HG03045 (cell line): ENCODE results near the gene UBE2B.
A peak's percentile ranks its signal among the peaks of the same experiment; 100 is the strongest.
"Not testable (repeated sequence)": the region's sequence is repeated elsewhere in the genome, so short reads cannot be mapped to it uniquely, and the experiment has no call there.

ENCODE experiments used
- ATAC-seq: cut with Tn5 transposase; IDR thresholded peaks from one replicate; pipeline ENCODE4 v1.9.1; 2021; ENCODE audit warnings: mild to moderate bottlenecking, moderate library complexity; ENCODE audit not compliant: unreplicated experiment

UBE2B gene

DNA sequence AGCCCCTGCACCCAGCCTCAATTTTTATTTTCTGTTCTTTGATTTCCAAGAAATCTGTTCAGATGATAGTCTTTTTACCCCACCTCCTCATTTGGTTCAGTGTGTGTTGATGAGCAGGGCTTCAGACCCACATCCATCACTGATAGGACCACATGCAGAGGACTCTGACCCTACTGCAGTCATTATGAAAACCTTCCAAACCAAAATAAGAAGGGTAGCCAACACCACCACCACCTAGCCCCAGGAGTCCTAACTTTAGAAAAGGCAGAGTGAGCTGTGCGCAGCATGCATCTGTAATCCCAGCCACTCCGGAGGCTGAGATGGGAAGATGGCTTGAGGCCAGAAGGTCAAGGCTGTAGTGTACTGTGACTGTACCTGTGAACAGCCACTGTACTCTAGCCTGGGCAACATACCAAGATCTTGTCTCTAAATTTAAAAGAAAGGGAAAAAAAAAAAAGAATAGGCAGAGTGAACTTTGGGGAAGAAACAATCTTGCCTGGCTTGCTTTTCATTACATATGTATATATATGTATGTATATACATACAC is 27.3 kb downstream of the UBE2B start:
- ATAC-seq = no peak

DNA sequence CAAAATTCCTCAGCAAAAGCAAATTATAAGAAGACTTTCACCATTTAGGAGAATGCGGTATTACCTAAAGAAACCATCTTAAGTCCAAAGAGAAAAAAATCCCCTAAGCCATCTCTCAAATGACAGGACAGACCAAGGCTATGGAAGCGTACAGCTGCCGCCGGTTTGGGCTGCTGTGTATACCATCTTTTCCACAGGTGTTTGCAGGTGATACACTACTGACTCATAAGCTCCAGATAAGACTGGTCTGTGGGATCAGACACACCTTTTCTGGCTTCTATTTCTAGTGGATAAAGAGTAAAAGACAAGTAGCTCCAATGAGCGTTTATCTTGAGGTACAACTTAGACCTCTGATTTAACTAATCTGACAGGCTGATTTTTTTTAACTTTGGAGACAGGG is 32.6 kb downstream of the UBE2B start:
- no peak for ATAC-seq

- ATAC-seq = no peak
Measured at GRCh38 chr5:134406390-134406789, 35.0 kb downstream of the UBE2B start.

GRCh38 chr5:134409321-134409720 is 38.0 kb downstream of the UBE2B start:
- no peak for ATAC-seq

DNA sequence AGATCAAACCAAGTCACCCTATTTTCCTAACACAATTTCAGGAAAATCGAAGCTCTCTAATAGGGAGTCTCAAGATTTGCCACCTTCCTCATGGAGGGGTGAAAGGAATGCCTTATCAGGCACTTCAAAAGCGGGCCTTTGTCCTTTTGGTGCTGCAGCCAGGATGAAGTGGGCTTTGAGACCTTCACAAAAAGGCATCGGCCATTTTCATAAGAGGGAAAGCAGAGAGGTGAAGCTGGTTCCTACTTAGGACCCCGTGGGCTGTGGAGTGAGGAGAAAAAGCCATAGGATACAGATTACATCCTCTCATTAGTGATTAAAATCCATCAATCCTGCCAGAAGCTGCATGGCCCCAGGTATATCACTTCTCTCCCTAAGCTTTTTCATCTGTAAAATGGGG is 39.5 kb downstream of the UBE2B start:
- no peak for ATAC-seq

DNA sequence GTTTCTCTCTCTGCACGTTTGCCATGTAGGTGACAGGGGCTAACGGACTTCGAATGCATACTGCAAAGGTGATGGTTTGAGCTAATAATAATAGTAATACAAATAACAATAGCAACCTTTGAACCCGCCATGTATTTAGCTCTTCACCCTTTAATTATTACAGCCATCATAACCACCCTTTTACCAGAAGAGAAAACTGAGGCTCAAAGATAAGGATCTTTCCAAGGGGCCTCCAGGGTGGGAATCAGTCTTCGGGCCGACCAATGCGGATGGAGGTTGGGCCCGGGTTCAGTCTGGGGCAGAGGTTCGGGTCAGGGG is 39.8 kb downstream of the UBE2B start:
- no peak for ATAC-seq

DNA sequence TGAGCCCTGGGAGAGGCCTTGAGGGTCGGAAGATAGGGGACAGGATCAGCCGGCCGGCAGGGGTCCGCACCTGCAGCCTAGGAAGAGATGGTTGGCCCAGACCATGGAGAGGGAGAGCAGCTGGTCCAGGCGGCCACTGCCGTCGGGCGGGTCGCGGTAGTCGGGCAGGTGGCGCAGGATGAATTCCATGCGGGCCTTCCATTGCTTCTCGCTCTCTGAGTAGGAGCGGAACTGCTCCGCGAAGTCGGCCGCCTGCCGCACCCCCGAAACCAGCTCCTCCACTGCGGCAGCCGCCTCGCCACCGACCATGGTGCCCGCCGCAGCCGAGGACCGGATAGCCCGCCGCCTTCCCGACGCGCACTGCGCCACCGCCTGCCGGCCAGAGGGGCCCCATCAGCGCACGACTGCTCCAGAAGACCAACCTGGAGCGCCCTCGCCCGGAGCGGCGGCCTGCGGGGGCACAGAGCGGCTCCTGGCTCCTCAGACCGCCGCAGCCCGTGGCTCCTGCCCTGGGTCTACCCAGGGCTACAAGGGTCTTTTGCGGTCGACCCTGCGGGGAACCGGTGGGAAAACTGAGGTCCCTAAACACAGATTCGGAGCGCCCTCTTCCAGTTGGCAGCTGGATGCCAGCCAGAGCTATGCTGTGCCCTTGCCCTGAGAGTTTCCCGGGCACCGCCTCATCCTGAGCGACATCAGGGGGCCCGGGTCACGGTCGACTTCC is 40.3 kb downstream of the UBE2B start, which contains the start of gene CDKN2AIPNL:
Gene CDKN2AIPNL (minus strand): TSS at position 336 of the 721 bp plus-strand sequence. CDS start 27 bp downstream, at position 309.
- ATAC-seq = peak; percentile 97

- ATAC-seq = no peak
Measured at GRCh38 chr5:134413046-134413445, 41.7 kb downstream of the UBE2B start.

GRCh38 chr5:134417707-134418106 is 46.3 kb downstream of the UBE2B start:
- ATAC-seq = no peak

DNA sequence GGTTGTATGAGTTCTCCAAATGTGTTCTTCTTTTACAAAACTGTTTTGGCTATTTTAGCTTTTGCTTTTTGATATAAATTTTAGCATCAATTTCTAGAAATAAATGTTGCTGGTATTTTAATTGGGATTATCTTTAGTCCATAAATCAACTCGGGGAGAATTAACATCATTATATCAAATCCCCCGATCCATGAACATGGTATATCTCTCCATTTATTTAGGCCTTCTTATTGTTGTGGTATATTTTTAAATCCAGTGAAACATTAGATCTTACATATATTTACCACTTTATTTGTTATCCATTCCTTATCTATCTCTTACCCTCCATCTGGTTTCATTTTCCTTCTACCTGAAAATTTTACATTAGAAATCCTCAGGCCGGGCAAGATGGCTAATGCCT is 47.6 kb downstream of the UBE2B start:
- ATAC-seq = no peak

DNA sequence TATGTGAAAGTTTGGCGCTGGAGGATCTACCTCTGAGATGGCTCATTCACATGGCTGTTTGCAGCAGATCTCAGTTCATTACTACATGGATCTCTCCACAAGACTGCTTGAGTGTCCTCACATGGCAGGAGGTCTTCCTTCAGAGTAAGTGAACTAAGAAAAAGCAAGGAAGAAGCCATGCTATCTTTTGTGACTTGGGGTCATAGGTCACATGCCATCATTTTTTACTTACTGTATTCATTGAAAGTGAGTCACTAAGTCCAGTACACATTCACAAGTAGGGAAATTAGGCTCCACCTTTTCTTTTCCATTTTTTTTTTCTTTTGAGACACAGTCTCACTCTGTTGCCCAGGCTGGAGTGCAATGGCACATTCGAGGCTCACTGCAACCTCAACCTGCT is 49.0 kb downstream of the UBE2B start:
- ATAC-seq = no peak

- not testable (repeated sequence) for ATAC-seq
Measured at GRCh38 chr5:134421038-134421437, 49.7 kb downstream of the UBE2B start.

GRCh38 chr5:134422791-134423365 is 51.5 kb downstream of the UBE2B start:
- ATAC-seq = no peak

DNA sequence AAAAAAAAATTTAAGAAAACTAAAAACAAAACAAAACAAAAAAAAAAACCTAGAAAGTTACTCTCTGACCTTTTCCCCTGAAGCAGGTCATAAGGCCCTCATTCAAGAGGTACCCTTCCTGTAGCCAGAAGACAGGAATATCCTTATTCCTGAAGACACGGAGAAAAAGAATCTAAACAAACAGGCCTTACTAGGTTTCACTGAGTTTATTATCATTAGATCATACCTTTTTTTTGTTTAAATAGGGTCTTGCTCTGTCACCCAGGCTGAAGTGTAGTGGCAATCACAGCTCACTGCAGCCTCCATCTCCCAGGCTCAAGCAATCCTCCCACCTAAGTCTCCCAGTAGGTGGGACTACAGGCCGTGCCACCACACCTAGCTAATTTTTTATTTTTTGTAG is 52.0 kb downstream of the UBE2B start:
- no peak for ATAC-seq

DNA sequence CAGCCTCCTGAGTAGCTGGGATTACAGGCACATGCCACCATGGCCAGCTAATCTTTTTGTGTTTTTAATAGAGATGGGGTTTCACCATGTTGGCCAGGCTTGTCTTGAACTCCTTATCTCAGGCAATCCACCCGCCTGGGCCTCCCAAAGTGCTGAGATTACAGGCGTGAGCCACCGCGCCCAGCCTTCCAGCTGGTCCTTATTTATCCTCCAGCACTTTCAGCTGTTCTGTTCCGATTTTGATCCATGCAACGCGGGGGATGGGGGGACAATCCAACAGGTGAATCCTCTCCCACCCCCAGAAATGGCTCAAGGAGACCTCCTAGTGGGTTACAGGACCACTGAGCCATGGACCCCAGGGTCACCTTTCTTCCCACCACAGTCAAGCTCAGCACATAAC is 55.0 kb downstream of the UBE2B start:
- ATAC-seq = no peak

DNA sequence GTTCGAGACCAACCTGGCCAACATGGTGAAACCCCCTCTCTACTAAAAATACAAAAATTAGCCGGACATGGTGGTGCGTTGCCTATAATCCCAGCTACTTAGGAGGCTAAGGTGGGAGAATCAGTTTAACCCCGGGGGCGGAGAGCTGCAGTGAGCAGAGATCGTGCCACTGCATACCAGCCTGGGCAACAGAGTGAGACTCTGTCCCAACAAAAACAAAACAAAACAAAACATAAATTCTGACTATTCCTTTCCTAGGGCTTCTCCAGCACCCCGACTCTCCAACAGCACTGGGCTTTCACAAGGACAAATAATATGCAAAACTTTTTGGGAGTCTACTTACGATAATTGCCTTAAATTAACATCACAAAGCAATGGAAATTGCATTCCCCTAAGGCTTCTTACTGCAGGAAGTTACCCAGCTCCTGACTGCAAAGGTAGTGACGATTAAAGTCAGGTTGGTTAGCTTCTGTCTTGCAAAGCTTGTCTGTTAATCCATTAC is 56.2 kb downstream of the UBE2B start:
- no peak for ATAC-seq

GRCh38 chr5:134430001-134430569 is 58.7 kb downstream of the UBE2B start:
- ATAC-seq = no peak

DNA sequence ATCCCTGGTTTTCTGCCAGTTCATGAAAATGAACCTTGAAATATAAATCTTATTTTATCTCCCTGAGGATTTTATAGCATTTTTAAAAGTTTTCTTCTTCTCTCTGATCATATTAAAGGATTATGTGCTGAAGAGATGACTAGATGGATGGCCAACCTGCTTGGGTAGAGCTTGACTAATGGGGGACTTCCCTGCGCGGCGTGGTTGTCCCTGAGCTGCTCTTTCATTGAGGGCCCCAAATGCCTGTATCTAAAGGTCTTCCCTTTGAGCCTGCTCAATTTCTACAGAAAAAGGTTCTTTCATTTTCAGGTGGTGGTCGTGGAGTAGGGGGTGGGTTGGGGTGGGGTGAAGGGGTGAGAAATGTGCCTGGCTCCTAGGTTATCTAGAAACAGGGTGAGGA is 60.8 kb downstream of the UBE2B start:
- ATAC-seq = no peak

DNA sequence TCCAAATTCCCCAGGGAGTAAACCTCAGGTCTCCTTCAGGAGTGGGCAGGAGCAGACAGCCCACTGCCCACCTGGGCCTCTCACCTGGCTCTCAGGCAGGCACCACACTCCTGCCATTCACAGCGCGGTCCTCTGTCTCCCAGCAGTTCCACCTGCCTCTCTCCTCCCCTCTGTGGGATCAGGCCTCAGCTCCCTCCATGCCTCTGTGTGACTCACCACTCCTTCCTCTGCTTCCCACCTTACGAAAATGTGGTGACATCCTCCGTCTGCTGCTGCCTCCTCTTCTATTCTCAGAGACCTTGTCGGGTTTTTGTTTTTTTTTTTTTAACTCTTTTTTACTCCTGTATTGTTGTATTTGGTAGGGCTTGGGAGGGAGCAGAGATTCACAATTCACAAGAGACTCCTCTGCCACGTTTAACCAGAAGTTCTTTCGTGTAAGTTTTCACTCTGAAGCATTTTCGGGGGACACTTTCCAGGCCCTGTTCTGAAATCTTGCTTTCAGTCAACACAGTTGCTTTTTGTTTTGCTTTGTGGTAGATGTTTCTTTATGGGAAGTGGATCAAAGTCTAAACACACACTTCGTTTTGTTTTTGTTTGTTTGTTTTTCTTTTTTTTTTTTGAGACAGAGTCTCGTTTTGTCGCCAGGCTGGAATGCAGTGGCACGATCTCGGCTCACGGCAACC is 61.4 kb downstream of the UBE2B start:
- ATAC-seq = no peak

DNA sequence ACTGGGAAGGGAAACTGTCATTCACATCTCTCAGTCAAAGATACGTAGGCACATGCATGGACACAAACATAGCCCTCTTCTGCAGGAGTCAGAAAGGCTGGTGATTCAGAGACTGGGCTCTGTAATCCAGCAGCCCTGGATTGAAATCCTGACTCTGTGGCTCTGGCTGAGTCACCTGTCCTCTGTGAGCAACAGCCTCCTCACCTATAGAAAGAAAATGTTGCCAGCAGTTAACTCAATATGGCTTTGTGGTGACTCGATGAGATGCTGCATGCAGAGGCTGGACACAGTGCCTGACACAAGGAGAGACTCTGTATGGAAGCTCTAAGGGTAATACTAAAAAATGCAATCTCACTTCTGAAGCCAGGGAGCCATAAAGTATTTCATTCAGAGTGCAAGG is 64.2 kb downstream of the UBE2B start:
- ATAC-seq = no peak

DNA sequence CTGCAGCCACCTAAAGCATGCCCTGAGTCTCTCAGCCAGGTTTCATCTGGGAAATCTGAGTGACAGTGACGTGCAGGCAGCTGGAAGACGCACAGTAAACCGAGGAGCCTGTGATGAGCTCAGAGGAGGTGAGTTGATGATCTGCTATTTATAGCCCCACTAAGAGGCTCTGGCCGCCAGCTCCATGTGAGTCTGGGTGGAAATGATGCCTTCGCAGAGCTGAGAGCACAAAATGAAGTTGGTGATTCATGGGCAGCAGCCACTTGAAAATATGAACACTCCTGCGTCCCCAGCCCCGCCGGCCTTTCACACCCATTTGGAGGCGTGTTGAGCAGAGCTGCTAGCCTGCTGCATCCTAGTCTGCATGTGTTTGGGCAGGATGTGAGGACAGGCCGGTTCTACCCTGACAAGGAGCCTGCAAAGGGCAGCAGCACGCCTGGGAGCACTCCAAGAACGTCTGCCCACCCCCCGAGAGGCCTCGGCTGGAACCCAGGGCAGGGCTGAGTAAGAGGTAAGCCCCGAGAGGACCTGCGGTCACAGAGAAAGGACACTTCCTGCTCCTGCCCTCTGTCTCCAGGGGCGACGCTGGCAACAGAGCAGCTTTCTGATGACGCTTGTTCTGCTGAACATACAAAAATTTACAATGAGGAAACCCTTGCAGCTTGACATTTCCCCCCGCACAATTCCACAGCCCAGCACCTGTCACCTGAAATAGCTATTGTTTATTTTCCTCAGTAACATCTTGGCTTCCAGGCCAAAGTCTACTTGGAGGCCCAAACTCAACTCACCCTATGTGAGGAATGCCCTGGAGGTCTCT is 65.4 kb downstream of the UBE2B start:
- peak; percentile 77 for ATAC-seq
